HEK293T (cell line): ENCODE measurements around the gene MBD3L5.
"Not testable (repeated sequence)": the region's sequence is repeated elsewhere in the genome, so short reads cannot be mapped to it uniquely, and the experiment has no call there.

Experiments used
- ARNT ChIP-seq: fragments of 450-650 bp; IDR thresholded peaks from 2 replicates; pipeline ENCODE4 v1.6.1; 2017; ENCODE audit warnings: mild to moderate bottlenecking
- ELF4 ChIP-seq: fragments of 450-650 bp; IDR thresholded peaks from 2 replicates; pipeline ENCODE4 v1.6.1; 2017; ENCODE audit warnings: antibody characterized with exemption
- FOXA1 ChIP-seq: fragments of 450-650 bp; IDR thresholded peaks from 2 replicates; pipeline ENCODE4 v1.6.1; 2016; ENCODE audit warnings: mild to moderate bottlenecking
- FOXK2 ChIP-seq: fragments of 450-650 bp; IDR thresholded peaks from 2 replicates; pipeline ENCODE4 v1.6.1; 2016; ENCODE audit warnings: mild to moderate bottlenecking
- FOXM1 ChIP-seq: fragments of 450-650 bp; IDR thresholded peaks from 2 replicates; pipeline ENCODE4 v1.6.1; 2017; ENCODE audit warnings: mild to moderate bottlenecking, borderline replicate concordance
- HDGF ChIP-seq: fragments of 450-650 bp; IDR thresholded peaks from 2 replicates; pipeline ENCODE4 v1.6.1; 2017; ENCODE audit warnings: antibody characterized with exemption, borderline replicate concordance
- L3MBTL2 ChIP-seq: fragments of 450-650 bp; conservative IDR thresholded peaks from 2 replicates; pipeline ENCODE4 v1.6.1; 2016; ENCODE audit warnings: mild to moderate bottlenecking
- SP1 ChIP-seq: fragments of 450-650 bp; IDR thresholded peaks from 2 replicates; pipeline ENCODE4 v1.6.1; 2017
- SUZ12 ChIP-seq: fragments of 450-650 bp; IDR thresholded peaks from 2 replicates; pipeline ENCODE4 v1.6.1; 2016; ENCODE audit warnings: mild to moderate bottlenecking
- TARDBP ChIP-seq: fragments of 450-650 bp; IDR thresholded peaks from 2 replicates; pipeline ENCODE4 v1.6.1; 2016

- not testable (repeated sequence) for TF ChIP-seq FOXM1, SUZ12, TARDBP, ARNT, FOXA1, SP1, L3MBTL2, HDGF, FOXK2, ELF4
Observed at GRCh38 chr19:7021331-7021730, 9.0 kb upstream of the MBD3L5 start, which contains the start of gene MBD3L2B.
